Measurements from ENCODE around the gene PAX3.

The PAX3 gene

GRCh38 chr2:222272446-222273015 is 26.3 kb downstream of the PAX3 start:
- TF ChIP-seq, protein P1, sequence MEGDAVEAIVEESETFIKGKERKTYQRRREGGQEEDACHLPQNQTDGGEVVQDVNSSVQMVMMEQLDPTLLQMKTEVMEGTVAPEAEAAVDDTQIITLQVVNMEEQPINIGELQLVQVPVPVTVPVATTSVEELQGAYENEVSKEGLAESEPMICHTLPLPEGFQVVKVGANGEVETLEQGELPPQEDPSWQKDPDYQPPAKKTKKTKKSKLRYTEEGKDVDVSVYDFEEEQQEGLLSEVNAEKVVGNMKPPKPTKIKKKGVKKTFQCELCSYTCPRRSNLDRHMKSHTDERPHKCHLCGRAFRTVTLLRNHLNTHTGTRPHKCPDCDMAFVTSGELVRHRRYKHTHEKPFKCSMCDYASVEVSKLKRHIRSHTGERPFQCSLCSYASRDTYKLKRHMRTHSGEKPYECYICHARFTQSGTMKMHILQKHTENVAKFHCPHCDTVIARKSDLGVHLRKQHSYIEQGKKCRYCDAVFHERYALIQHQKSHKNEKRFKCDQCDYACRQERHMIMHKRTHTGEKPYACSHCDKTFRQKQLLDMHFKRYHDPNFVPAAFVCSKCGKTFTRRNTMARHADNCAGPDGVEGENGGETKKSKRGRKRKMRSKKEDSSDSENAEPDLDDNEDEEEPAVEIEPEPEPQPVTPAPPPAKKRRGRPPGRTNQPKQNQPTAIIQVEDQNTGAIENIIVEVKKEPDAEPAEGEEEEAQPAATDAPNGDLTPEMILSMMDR (conservative IDR thresholded peaks at IDR 0.05) = no peak
- H3K27ac ChIP-seq = no peak overlapping the region

- no peak overlapping the region for H3K27ac ChIP-seq
- TF ChIP-seq, protein P1 (conservative IDR thresholded peaks at IDR 0.05) = no peak
Measured at GRCh38 chr2:222271854-222272253, 26.9 kb downstream of the PAX3 start.

GRCh38 chr2:222270396-222270795 is 28.4 kb downstream of the PAX3 start:
- peak overlapping the region; percentile 24; the same call in 1 of the 2 replicates for H3K27ac ChIP-seq
- TF ChIP-seq, protein P1 (conservative IDR thresholded peaks at IDR 0.05) = no peak

DNA sequence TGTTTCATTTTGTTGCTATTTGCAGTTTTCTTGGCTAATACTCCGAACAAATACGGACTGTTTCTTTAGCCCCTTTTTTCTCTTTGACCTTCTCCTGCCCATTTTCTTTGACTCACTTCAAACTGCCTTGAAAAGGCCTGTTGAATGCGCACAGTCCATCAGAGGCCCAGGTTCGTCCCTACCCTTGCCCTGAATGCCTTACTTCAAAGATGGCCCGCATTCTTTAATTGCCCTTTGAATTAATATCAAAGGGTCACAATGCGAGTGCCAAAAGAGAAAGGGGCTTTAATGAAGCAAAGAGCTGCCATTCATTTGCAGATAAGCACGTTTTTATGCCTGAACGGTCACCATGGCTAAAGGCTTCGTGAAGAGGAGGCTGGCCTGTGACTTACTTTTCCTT is 29.7 kb downstream of the PAX3 start:
- TF ChIP-seq, protein P1 (conservative IDR thresholded peaks at IDR 0.05) = no peak
- H3K27ac ChIP-seq = no peak overlapping the region

GRCh38 chr2:222268311-222268990 is 30.3 kb downstream of the PAX3 start:
- no peak overlapping the region for H3K27ac ChIP-seq
- TF ChIP-seq, protein P1 (conservative IDR thresholded peaks at IDR 0.05) = no peak

DNA sequence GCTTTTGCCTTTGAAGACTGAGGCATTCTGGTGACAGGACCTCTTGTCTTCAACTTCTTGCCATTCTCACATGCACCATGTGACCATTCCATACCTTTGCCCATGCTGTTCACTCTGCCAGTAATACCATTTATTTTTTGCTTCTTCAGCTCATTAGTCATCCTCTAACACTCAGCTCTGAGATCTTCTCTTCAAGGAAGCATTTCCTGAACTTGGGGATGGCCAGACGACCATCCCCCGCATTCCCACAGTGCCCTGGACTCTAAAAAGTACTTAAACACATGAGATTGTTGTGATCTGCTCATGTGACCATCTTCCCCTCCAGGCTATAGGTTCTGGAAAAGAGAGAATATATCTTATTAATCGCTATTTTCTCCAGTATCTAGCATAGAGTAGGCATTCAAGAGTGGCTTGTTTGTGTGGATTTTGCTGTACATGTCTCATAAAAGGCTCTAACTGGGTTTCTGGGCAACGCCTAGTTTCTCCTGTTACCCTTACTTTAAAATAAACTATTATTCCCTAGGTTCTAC is 33.9 kb downstream of the PAX3 start:
- TF ChIP-seq, protein P1 (conservative IDR thresholded peaks at IDR 0.05) = no peak

DNA sequence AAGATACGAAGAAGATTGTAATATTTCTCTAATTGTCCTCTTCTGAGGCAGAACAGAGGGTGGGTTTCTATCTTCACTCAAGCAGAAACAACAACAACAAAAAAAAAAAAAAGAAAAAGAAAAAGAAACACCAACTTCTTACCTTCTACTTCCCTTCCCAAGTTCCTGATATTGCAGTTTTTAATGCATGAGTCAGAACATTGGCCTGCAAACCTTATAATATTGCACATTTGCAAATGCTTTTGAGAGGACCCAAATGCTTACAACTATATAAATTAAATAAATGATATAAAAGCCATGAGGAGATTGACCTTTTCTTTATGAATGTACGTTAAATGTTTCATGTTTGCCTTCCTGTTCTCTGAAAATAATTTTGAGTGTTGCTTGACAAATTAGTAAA is 37.3 kb downstream of the PAX3 start:
- no peak overlapping the region for H3K27ac ChIP-seq

More for the DNA sequence above, 33.9 kb downstream of the PAX3 start:
- no peak overlapping the region for H3K27ac ChIP-seq

More for the DNA sequence above, 37.3 kb downstream of the PAX3 start:
- TF ChIP-seq, protein P1 (conservative IDR thresholded peaks at IDR 0.05) = no peak
